Right lobe of liver (tissue), 4 donors: ENCODE results near the gene MCF2L2.

Experiments used
- POLR2A ChIP-seq: fragments of 450-650 bp; IDR thresholded peaks from one replicate; pipeline ENCODE4 v1.6.1; 2017; ENCODE audit warnings: antibody characterized with exemption, mild to moderate bottlenecking
- TF ChIP-seq, protein P1 (sequence below), 4 donors: fragments of 200-600 bp in 3 of 4; fragments of 450-650 bp in 1 of 4; IDR thresholded peaks; one replicate each; pipeline versions ENCODE4 v1.5.1 to v1.8.0; 2016 to 2022; ENCODE audit warnings: antibody characterized with exemption in 4 of 4, mild to moderate bottlenecking in 2 of 4
- donor health status: DM: no; HTN: no; CAD: no.
- donor health status: DM: no; HTN: no; CAD: no.
- donor health status: DM: no; HTN: yes; CAD: no.

- TF ChIP-seq, protein P1, sequence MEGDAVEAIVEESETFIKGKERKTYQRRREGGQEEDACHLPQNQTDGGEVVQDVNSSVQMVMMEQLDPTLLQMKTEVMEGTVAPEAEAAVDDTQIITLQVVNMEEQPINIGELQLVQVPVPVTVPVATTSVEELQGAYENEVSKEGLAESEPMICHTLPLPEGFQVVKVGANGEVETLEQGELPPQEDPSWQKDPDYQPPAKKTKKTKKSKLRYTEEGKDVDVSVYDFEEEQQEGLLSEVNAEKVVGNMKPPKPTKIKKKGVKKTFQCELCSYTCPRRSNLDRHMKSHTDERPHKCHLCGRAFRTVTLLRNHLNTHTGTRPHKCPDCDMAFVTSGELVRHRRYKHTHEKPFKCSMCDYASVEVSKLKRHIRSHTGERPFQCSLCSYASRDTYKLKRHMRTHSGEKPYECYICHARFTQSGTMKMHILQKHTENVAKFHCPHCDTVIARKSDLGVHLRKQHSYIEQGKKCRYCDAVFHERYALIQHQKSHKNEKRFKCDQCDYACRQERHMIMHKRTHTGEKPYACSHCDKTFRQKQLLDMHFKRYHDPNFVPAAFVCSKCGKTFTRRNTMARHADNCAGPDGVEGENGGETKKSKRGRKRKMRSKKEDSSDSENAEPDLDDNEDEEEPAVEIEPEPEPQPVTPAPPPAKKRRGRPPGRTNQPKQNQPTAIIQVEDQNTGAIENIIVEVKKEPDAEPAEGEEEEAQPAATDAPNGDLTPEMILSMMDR (IDR thresholded peaks at IDR 0.05): no peak
- no peak for TF ChIP-seq POLR2A
These were observed 264.9 kb downstream of the MCF2L2 start for GRCh38 chr3:183163563-183163962.
